GM19467 (cell line): ENCODE measurements around the gene GLB1L.

Source experiments
- ATAC-seq: cut with Tn5 transposase; IDR thresholded peaks from one replicate; pipeline ENCODE4 v1.9.1; 2021; ENCODE audit warnings: mild to moderate bottlenecking, moderate library complexity; ENCODE audit not compliant: unreplicated experiment

GLB1L gene

DNA sequence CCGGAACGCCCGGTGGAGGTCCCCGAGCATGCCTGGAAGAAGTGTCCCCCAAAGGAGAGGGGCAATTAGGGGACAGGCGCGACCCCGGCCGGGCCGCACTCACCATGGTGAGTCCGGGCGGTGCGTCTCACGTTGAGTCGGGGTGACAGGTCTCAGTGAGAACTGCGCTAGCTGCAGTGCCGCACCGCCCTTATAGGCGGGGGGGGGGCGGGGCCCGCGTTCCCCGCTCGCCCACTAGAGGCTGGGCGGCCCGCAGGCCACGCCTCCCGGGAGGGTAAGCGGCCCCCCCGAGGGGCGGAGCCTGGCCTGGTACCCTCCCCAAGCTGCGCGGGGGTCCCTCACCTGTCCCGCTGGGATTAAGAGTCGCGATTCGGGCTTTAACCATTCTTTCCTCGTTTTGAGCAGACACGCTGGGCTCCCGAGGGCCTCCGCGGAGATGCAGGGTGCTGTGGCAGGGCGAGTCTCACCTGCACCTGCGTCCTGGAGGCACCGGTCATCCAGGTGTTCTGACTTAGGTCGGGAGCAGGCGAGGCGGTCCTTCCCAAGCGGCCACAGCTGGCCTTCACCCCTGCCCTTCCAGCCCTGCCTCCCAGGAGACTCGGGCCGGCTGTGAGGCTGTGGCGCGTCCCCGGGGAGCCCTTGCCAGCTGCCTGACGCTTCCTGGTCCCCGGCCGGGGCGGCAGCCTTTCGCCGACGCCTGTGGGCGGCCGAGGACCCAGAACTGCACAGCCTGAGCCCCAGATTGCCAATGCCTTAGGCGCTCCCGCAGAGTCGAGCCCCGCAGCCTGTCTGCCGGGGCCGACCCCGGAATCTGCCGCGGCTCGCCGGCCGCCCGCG lies 8.7 kb upstream of the GLB1L start, which contains the start of gene TUBA4A:
TUBA4A (minus strand) TSS at position 166 of the 837 bp plus-strand sequence; CDS start at position 106, 60 bp downstream.
- peak; percentile 41 for ATAC-seq

DNA sequence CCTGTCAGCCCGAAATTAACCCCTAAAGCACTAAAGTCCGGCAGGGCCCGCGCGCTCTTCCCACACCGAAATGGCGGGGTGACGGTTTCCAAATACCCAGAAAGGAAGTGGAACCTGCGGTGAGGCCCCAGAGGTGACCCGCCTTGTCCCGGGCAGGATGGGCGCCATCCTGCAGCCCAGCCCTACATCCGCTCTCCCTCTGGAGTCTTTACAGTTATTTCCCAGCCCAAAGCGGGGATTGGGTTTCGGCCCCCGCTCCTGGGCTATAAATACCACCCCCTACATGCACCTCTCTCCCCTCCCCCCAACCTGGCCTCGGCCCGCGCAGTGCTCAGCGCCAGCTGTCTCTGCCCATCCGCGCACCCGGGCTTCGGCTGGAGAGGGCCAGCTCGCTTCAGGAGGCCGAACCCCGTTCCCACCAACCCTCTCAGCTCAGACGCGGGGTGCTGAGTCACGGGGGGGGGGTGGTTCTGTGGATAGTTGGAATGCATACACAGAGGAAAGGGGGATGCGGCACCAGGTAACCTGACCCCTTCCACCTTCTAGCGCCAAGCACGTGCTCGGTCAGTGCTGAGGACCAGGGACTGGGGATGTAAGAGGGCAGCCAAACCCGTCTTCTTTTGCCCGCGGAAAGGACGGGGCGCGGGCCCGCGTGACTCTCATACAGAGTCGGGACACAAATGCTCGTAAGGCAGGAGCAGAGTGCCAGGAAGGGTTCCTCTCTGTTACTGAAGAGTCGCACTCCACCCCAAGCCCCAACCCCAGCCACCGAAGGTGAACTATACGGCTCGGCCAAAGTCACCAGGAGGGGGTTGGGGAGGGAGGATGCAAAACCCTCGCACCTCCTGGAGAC lies 7.9 kb upstream of the GLB1L start, which contains the start of gene TUBA4B:
TUBA4B (plus strand) TSS at position 344 of the 853 bp plus-strand sequence; CDS start at position 509, 165 bp downstream.
- peak; percentile 6 for ATAC-seq

DNA sequence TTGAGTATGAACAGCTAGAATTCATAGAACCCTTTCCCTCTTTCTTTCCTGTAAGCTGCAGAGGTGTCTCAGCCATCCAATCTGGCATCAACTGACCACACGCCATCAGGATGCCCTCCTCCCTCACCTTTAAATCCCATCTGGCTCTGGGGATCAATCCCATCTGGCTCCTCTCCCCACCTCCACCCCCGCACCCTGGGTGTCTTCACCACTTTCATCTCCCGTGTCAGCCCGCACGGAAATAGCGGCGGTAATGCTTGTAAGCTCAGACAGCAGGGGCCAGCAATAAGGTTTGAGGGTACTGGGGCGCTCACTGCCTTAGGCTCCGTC lies 7.3 kb upstream of the GLB1L start:
- no peak for ATAC-seq

DNA sequence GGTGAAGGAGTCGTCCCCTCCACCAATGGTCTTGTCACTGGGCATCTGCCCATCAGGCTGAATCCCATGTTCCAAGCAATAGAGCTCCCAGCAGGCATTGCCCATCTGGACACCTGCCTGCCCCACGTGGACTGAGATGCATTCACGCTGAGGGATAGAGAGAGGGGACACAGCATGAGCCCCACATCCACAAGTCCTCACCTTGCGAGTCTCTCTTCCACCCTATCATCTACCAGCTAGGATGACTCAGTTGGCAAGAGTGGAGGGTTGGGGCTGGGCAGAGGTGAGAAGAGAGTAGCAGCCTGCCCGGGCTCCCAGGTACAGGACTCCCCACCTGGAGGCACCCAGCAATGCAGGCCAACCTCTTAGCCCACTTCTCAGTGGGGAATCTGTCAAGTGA lies 6.8 kb upstream of the GLB1L start:
- no peak for ATAC-seq

DNA sequence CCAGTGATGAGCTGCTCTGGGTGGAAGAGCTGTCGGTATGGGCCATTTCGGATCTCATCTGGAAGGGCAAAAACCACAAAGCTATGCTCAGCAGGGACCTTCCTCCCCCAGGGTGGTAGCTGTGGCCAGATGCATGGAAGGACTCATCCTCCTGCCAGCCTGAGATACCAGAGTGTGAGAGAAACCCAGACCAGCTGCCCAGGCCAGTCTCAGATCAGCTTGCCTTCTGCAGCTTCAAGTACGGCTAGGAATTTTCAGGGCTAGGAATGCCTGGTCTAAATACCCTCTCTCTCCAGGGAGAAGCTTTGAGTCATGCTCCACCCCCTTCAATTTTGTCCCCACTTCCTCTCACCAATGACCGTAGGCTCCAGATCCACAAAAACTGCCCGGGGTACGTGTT lies 6.4 kb upstream of the GLB1L start:
- no peak for ATAC-seq

DNA sequence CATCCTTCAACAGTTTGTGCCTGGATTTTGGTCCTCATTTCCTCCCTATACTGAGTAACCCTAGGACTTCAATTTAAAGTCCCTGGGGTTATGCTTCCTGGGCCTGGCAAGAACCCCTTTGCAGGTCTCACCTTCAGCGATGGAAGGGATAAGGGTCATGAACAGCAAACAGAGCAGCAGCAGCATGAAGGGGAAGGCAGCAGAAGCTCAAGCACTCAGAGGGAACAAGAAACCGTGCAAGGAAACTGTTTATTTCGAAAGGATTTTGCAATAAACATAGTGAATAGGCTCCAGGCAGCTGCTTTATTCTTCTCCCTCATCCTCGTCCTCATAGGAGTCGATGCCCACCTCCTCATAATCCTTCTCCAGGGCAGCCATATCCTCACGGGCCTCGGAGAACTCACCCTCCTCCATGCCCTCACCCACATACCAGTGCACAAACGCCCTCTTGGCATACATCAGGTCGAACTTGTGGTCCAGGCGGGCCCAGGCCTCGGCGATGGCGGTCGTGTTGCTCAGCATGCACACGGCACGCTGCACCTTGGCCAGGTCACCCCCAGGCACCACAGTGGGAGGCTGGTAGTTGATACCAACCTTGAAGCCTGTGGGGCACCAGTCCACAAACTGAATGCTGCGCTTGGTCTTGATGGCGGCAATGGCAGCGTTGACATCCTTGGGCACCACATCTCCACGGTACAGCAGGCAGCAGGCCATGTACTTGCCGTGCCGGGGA lies 5.0 kb upstream of the GLB1L start:
- no peak for ATAC-seq

DNA sequence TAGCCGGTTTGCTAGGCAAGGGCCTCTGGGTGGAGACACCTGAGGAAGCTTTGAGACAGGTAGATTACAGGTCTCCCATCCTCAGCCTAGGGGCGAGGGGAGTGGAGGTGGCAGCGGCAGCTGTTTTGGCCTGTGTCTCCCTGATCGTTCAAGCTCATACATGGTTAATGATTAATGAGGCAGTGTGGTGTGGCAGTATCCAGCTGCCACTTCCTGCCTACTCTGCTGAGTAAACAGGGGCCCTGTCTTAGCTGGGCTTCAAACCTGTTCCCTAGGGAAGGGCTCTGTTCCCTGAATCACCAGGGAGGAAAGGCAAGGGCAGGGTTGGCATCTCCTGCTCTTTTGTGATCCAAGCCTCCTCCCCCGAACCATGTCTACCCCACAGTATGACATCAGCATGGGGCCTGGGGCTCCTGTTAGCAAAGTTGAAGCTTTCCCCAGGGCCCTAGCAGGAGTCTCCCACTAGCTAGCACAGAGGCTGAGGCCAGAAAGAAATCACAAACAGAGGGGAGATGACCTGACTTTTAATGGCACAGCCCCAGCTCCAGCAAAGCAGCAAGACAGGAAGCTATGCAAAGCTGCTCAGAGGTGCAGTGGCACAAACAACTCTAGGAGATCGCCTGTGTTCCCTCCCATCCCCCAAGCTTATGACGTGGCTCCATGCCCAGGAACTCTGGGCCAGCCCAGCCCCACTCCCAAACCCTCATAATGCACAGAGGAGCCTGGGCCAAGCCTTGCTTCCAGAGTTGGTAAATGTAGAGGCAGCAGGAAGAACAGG lies 4.1 kb upstream of the GLB1L start:
- peak; percentile 45 for ATAC-seq

DNA sequence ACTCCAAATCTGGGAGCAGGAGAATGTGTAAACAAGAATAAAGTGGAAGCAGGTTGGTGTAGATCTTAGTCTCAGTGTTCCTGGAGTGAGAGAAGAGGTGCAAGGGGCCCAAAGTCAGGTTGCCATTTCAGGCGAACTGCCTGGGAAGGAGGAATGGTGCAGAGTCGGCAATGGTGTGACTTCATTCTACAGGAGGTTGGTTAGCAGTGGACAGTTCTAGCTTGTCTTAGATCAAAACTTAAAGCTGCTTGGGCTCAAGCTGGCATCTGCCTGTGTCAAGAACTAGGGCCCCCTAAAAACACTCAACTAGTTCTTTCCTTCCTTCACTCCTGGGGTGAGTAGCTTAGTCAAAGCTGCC lies 3.6 kb upstream of the GLB1L start:
- no peak for ATAC-seq

DNA sequence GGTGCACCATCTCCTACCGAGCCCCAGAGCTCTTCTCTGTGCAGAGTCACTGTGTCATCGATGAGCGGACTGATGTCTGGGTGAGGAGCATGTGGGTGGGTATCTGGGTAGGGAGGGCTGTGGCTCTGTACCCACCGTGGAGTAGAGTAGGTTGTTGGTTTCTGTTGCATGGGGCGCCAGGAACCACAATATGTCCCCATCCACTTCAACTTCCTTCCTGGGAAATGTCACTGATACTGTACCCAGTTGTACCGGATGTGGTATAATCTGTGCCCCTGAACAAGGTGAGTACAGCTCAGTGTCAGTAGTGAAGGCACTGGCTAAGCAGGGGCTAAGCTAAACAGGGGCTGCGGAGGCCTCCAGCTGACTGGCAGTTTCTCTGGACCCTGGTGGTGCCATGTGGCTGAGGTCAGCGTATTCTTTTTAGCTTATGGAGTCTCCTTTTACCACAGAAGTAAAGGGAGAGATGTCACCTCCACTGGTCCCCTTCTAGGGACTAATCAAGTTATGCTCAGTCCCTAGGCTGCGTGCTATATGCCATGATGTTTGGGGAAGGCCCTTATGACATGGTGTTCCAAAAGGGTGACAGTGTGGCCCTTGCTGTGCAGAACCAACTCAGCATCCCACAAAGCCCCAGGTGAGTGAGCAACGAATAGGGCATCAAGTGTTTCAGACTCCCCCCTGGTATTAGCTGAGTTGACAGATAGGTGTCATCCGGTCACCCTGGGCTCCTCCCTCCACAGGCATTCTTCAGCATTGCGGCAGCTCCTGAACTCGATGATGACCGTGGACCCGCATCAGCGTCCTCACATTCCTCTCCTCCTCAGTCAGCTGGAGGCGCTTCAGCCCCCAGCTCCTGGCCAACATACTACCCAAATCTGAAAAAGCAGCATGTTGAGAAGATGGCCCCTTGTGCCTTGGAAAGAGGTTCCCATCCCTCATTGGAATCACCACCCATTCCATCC lies 2.7 kb upstream of the GLB1L start:
- ATAC-seq, result no peak

DNA sequence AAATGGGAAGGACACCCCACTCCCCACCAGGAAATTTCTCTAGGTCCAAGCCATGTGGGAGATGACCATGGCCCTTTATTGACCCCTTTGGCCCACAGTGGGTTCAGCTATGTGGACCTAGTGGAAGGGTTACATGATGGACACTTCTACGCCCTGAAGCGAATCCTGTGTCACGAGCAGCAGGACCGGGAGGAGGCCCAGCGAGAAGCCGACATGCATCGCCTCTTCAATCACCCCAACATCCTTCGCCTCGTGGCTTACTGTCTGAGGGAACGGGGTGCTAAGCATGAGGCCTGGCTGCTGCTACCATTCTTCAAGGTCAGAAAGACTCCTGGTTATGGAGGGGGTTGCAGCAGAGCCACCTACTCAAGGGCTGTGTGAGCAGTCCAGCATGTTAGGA lies 1.3 kb upstream of the GLB1L start:
- ATAC-seq, result no peak

DNA sequence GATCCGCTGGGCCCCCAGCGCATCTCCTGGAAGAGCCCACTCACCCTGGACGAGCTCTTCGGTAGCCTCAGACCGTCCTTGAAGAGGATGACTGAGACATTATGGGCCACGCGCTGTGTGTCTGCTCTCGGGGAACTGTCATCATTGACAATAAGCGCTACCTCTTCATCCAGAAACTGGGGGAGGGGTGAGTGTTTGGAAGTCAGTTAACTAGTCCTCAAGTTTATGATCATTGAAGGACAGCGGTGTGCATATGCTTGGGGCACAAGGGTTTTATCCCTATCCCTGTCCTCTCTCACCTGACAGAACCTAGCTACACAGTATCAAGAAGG lies 621 bp upstream of the GLB1L start:
- no peak for ATAC-seq

DNA sequence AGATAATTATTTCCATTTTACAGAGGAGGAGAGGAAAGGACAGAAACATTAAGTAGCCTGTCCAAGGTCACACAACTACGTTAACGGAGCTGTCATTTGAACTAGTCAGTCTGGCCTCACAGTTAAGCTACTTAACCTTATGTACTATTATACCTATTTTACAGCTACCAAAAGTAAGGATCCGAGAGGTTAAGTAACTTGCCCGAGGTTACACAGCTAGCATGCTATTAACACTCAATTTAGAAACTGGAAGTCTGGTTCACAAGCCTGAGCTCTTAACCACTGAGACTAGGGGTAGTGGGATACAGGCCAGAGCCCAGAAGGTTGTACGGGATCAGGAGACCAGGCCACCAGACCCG lies 476 bp downstream of the GLB1L start:
- ATAC-seq, result no peak

DNA sequence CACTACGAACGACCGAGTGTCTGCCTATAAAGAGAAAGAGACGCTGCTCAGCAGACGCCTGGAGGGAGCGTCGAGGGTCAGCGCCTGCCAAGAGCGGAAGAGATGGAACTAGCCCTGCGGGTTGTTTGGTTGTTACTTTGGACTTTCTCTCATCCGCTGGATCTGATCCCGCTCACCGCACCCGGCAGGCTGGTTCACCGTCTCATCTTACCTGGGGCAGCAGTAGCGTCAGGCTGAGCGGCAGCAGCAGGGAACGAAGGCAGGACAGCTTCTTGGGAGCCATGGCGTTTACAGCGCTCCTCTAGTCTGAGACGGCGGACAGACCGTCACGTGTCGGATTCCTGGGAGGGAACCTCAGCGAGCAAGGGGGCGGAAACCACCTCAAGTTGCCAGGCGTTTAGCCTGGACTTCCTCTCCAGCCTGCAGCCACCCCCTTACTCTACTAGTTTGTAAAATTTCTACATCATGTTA lies 1.9 kb downstream of the GLB1L start:
- no peak for ATAC-seq

DNA sequence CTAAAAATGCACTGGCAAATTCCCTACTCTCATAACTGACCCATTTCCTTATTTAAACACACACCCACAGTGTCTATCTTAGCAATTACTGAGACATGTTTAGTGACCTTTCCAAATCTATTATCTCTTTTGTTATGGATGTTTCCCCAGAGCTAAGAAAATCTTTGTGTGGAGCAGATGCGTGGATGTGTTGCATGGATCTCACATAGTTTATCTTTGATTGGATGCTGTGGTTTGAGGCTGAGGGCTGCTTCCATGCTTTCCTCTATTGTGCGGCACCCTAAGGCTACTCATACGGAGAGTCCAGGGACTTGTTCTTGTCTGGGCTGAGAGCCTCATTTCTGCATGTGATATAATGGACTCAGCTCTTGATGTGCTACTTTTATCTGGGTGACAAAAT lies 10.9 kb downstream of the GLB1L start:
- ATAC-seq, result no peak

DNA sequence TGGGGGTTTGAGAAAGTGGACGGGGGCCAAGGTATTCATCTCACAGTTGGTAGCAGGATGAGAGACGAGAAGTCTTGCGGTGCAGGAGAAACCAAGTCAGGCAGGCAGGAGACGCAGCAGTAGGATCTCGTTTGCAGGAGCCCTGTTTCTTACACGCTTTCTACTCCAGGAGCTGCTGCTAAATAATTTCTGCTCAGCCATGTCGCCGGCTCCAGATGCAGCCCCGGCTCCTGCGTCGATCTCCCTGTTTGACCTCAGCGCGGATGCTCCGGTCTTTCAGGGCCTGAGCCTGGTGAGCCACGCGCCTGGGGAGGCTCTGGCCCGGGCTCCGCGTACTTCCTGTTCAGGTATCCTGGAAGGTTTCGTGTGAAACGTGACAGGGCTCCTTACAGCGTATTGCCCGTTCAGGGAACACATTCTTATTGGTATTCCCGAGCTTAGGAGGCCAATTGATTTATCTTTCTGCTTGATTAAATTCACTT lies 15.1 kb downstream of the GLB1L start:
- ATAC-seq, result no peak

DNA sequence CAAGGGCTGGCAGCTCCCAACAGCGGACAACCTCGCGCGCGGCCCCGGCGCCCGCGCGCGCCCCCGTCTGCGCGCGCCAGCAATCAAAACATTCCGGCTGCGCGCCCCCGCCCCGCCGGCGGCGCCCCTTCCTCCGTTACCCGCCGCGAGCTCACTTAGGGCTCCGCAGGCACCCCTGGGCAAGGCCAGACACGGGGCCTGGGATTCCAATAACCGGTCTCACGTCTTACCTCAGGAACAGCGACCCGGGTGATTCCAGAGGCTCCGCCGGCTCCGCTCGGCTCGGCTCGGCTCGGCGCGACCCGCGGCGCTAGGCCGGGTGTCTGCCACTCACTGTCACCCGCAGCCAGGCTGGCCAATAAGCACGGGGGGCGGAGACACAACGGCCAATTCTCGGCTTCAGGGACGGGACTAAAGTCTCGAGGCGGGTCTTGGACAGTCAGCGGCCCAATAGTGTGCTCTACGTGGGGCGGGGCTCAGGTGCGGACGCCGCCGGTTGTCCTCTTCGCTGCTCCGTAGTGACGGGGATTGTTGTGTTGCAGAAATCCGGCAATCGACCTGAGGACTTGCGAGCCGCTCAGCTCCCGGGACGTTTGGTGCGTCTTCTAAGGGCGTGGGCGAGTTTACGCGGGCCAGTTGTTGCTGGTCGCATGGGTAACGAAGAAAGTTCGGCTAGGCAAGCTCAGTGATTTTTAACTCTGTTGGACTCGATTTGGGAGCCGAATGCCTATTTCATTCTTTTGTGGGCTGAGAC lies 15.8 kb downstream of the GLB1L start, which contains the start of the genes ANKZF1 and ATG9A:
ANKZF1 (plus strand) TSS at position 502 of the 754 bp plus-strand sequence. CDS start 452 bp downstream, outside the sequence.
ATG9A (minus strand) TSS at position 332 of the 754 bp plus-strand sequence. CDS start 1,612 bp downstream, outside the sequence.
- peak; percentile 94 for ATAC-seq

DNA sequence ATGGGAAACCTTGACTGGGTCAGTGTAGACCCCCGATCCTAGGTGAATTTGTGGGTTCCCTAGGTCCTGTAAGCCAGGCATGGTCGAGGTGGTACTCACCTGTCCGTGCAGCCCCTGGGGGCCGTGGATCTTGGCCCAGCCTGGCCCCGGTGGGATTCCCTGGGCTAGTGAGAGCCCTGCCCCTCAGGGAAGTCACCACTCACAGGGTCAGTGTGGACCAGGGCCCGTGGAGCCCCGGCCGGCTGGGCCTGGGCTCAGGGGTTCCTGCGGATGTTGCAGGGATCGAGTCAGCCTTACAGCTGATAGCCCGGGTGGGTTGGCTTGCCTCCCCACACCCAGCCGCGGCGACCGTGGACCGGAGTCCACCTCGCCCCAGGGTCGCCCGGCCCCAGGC lies 16.3 kb downstream of the GLB1L start:
- no peak for ATAC-seq
